HG03457 (cell line): ENCODE results near the gene MXD3.
"Not testable (repeated sequence)": the region's sequence is repeated elsewhere in the genome, so short reads cannot be mapped to it uniquely, and the experiment has no call there.

Experiments used
- ATAC-seq: cut with Tn5 transposase; IDR thresholded peaks from one replicate; pipeline ENCODE4 v1.9.1; 2021; ENCODE audit warnings: moderate number of reproducible peaks; ENCODE audit not compliant: unreplicated experiment

MXD3 gene

DNA sequence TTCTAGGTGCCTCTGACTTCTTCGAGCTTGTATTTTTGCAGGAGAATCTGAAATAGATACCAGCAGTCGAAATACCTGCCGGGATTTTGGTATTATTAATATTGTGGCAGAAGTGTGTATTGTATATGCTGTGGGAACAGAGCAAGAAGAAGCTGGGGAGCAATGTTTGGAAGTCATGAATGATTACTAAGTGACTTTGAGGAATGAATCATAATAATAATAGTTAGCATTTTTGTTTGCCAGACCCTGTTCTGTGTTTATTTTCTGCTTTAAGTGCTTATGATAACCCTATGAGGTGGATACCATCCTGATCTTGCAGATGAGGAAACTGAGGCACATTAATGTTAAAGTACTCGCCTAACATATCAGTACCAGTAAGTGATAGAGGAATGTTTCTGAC is 40.6 kb downstream of the MXD3 start:
- ATAC-seq, result no peak

DNA sequence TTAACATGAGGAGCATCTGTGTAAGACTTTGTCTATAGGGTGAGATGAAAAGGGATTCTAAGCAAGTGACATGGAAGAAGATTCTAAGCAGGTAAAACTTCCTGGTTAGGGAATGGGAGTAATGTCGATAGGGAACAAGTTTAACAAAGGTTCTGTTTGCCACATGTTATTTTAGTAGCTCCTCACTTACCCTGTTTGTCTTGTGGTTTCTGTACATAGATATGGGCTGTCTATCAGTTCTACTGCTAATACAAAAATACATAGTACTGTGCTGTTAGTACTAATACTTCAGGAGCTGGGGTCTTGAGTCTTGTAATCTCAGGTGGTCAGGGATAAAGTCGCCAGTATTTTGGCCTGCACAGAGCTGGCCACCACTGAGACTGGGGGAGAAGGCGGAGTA is 41.0 kb downstream of the MXD3 start:
- ATAC-seq, result no peak

DNA sequence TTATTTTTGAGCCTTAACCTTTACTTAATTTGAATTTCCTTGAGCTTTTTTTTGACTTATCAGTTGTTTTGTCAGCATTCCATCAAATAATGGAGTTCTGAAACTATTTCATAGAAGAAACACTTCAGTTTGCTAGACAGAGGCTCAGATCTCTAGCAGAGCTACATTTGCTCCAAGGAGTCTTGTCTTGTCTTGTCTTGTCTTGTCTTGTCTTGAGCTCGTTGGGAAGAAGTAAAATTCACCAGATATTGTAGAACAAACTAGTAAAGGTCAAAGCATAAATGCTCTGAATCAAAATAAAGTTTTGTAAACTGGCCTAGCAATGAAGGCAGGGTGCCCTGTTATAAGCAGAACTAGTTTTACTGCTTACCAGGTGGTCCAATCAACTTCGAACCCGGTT is 41.7 kb downstream of the MXD3 start:
- ATAC-seq, result no peak

DNA sequence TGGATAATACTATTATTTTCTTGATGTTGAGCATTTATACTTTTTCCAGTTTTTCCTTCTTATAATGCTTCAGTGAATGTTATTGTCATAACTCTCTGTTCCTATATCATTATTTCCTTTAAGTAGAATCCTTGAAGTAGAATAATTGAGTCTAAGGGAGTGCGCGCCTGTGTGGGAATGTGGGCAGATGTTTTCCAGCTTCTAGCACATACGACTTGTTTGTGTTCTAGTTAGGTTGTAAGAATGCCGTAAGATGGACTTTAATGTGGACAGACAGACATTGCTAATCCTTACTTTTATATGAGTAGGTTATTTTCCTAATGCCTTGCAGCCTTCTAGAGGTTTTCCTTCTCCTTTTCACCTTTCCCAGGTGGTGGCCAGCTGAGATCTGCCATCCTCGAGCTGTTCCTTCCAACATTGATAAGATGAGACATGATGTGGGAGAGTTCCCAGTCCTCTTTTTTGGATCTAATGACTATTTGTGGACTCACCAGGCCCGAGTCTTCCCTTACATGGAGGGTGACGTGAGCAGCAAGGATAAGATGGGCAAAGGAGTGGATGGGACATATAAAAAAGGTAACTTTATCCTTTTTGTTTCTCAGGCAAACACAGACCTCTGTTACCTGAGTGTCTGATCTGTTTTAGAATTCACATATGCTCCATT is 42.3 kb downstream of the MXD3 start:
- no peak for ATAC-seq

DNA sequence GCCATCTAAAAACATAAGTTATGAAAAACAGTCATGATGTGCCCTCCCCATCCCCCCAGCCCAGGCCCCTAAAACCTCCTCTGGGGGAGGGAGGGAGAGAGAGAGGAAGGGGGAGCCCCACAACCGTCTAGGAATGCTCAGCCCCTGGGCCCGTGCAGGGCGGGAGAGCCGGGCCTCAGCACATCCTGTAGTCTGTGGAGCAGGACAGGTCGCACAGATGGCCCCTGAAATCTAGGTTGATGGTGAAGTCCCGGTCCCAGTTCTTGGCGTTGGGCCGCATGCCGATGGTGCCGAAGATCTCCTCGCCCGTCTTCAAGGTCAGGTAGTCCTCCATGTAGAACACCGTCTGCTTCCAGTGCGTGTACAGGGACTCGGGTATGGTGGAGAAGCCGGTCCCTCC is 46.3 kb downstream of the MXD3 start:
- ATAC-seq, result no peak

DNA sequence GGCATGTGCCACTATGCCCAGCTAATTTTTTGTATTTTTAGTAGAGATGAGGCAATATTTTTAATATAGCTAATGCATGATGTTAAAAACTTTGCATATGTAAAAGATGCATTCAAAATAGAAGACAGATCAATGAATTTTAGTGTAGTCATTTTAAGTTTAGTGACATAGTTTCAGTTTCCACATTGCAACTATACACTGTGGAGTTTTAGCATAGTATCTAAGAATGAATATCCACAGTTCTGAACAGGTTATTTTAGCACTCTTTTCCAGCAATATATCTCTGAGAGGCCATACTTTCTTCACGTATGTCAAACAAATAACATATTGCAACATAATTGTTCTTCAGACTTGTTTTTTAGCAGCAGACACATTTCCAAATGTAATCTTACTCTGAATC is 47.5 kb downstream of the MXD3 start:
- ATAC-seq, result no peak

DNA sequence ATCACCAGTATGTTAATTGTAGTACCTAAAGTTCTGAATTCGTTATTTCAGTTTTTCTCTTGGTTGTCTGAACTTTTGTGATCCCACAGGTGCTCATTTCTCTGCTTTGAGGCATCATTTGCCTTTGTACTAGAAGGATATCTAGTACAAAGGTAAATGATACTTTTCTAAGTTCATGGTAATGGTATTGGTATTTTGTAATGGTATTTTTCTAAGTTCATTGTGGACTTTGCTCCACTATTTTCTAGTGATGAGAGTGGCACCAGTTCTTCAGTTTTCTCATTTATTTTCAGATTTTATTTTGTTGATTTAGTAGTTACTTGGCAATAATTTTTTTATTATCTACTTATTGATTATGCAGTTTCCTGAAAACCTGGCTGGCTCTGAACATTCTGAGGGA is 50.2 kb downstream of the MXD3 start:
- no peak for ATAC-seq

DNA sequence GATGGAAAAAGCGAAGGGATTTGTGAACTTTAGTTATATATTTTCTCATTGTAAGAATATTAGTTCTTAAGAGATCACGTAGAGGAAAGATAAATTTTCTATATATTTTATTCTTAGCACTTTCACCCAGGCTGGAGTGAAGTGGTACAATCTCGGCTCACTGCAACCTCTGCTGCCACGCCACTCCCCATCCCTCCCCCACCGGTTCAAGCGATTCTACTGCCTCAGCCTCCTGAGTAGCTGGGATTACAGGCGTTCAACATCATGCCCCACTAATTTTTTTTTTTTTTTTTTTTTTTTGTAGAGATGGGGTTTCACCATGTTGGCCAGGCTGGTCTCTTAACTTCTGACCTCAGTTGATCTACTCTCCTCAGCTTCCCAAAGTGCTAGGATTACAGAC is 50.7 kb downstream of the MXD3 start:
- ATAC-seq, result no peak

DNA sequence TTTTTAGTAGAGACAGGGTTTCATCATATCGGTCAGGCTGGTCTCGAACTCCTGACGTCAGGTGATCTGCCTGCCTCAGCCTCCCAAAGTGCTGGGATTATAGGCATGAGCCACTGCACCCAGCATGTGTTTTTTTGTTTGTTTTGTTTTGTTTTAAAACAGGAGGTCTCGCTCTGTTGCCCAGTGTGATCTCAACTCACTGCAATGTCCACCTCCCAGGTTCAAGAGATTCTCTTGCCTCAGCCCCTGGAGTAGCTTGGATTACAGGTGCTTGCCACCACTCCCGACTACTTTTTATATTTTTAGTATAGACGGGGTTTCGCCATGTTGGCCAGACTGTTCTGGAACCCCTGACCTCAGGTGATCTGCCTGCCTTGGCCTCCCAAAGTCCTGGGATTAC is 53.0 kb downstream of the MXD3 start:
- ATAC-seq, result not testable (repeated sequence)
